SU-DHL-6 (cell line): ENCODE data around the gene KRTAP12-3.

Experiments
- H2AFZ ChIP-seq: fragments of 200-600 bp; sonication (generic); 2 replicates; pipeline ENCODE4 v1.6.1; 2014; ENCODE audit warnings: low read depth, mild to moderate bottlenecking, moderate library complexity, mixed read lengths, antibody characterized with exemption, low read length; ENCODE audit not compliant: severe bottlenecking
- H3F3A ChIP-seq: fragments of 200-600 bp; shearing (Covaris generic); 2 replicates; pipeline ENCODE4 v1.6.0; 2016; ENCODE audit warnings: antibody characterized with exemption, mild to moderate bottlenecking; ENCODE audit not compliant: insufficient read depth
- H3K27ac ChIP-seq: fragments of 200-600 bp; sonication (generic); 2 replicates; pipeline ENCODE4 v1.5.1; 2016; ENCODE audit warnings: low read depth, mild to moderate bottlenecking, low read length, moderate library complexity, mixed read lengths
- H3K27me3 ChIP-seq: fragments of 200-600 bp; sonication (generic), shearing (Covaris generic); 2 replicates; pipeline ENCODE4 v1.6.0; 2014; ENCODE audit warnings: mild to moderate bottlenecking, low read length
- H3K36me3 ChIP-seq: fragments of 200-600 bp; sonication (generic); 2 replicates; pipeline ENCODE4 v1.6.1; 2014; ENCODE audit warnings: mild to moderate bottlenecking, low read length, mixed read lengths
- H3K4me2 ChIP-seq: fragments of 300-600, 200-600 bp; shearing (Covaris generic), sonication (generic); 2 replicates; pipeline ENCODE4 v1.6.0; 2014; ENCODE audit warnings: low read length, low read depth, mild to moderate bottlenecking; ENCODE audit not compliant: poor library complexity, severe bottlenecking
- H3K4me3 ChIP-seq: fragments of 200-600 bp; sonication (generic); 2 replicates; pipeline ENCODE4 v1.5.1; 2014; ENCODE audit warnings: antibody characterized with exemption, low read length, mild to moderate bottlenecking, mixed read lengths; ENCODE audit not compliant: insufficient read depth, poor library complexity, severe bottlenecking
- H3K79me2 ChIP-seq: fragments of 200-600 bp; sonication (generic); 2 replicates; pipeline ENCODE4 v1.6.1; 2014; ENCODE audit warnings: mild to moderate bottlenecking, low read length, moderate library complexity; ENCODE audit not compliant: insufficient read depth
- H3K9ac ChIP-seq: fragments of 200-600 bp; sonication (generic); 2 replicates; pipeline ENCODE4 v1.7.0; 2014; ENCODE audit warnings: mild to moderate bottlenecking, low read length
- H3K9me2 ChIP-seq: fragments of 200-600 bp; sonication (generic); replicated peaks from 2 replicates; pipeline ENCODE4 v1.6.1; 2014; ENCODE audit warnings: low read length; ENCODE audit not compliant: insufficient read depth
- H3K9me3 ChIP-seq: fragments of 200-600 bp; sonication (generic); 2 replicates; pipeline ENCODE4 v1.6.1; 2014; ENCODE audit warnings: low read length, mixed read lengths; ENCODE audit not compliant: insufficient read depth
- H4K20me1 ChIP-seq: fragments of 200-600 bp; sonication (generic); 2 replicates; pipeline ENCODE4 v1.6.1; 2014; ENCODE audit warnings: low read depth, mild to moderate bottlenecking, antibody characterized with exemption, low read length, moderate library complexity, mixed read lengths
- EZH2phosphoT487 ChIP-seq: fragments of 200-600 bp; sonication (generic), shearing (Covaris generic); conservative IDR thresholded peaks from 2 replicates; pipeline ENCODE4 v1.6.1; 2018; ENCODE audit warnings: mild to moderate bottlenecking, antibody characterized with exemption, low read length, moderate library complexity, mixed read lengths
- TF ChIP-seq, protein P1 (sequence below): fragments of 200-600 bp; sonication (generic); IDR thresholded peaks from one replicate; pipeline ENCODE4 v1.5.1; 2017; ENCODE audit warnings: antibody characterized with exemption, mild to moderate bottlenecking, low read length, moderate library complexity; ENCODE audit not compliant: insufficient read depth, poor library complexity, severe bottlenecking

Gene KRTAP12-3

GRCh38 chr21:44666401-44667320 lies 8.9 kb downstream of the KRTAP12-3 start, which contains the start of gene KRTAP12-2:
Gene KRTAP12-2, minus strand, starts transcription at chr21:44666927. Its CDS starts 41 bp downstream, at chr21:44666886.
- TF ChIP-seq, protein P1, sequence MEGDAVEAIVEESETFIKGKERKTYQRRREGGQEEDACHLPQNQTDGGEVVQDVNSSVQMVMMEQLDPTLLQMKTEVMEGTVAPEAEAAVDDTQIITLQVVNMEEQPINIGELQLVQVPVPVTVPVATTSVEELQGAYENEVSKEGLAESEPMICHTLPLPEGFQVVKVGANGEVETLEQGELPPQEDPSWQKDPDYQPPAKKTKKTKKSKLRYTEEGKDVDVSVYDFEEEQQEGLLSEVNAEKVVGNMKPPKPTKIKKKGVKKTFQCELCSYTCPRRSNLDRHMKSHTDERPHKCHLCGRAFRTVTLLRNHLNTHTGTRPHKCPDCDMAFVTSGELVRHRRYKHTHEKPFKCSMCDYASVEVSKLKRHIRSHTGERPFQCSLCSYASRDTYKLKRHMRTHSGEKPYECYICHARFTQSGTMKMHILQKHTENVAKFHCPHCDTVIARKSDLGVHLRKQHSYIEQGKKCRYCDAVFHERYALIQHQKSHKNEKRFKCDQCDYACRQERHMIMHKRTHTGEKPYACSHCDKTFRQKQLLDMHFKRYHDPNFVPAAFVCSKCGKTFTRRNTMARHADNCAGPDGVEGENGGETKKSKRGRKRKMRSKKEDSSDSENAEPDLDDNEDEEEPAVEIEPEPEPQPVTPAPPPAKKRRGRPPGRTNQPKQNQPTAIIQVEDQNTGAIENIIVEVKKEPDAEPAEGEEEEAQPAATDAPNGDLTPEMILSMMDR: no peak
- TF ChIP-seq EZH2phosphoT487: no peak
- no peak within 1 kb of the TSS for H3K27ac ChIP-seq
- H4K20me1 ChIP-seq: no peaks in the 10 kb centered on the region
- no peak within 1 kb of the TSS for H3K4me3 ChIP-seq
- H3K4me2 ChIP-seq: no peak within 1 kb of the TSS
- no peaks in the 10 kb centered on the region for H3F3A ChIP-seq
- H3K9ac ChIP-seq: no peak within 1 kb of the TSS
- no peaks in the 10 kb centered on the region for H3K27me3 ChIP-seq
- H3K79me2 ChIP-seq: no peaks in the 10 kb centered on the region
- H3K9me2 ChIP-seq: no peaks in the 10 kb centered on the region
- no peak within 1 kb of the TSS for H2AFZ ChIP-seq
- no peaks in the 10 kb centered on the region for H3K9me3 ChIP-seq
- H3K36me3 ChIP-seq: no peaks in the 10 kb centered on the region

GRCh38 chr21:44667612-44668011 lies 9.9 kb downstream of the KRTAP12-3 start:
- no peak overlapping the region for H3K27ac ChIP-seq
- no peak overlapping the region for H3K4me3 ChIP-seq
- TF ChIP-seq EZH2phosphoT487: no peak
- H3F3A ChIP-seq: no peaks in the 10 kb centered on the region
- no peaks in the 10 kb centered on the region for H3K9me2 ChIP-seq
- H3K36me3 ChIP-seq: no peaks in the 10 kb centered on the region
- H3K27me3 ChIP-seq: no peaks in the 10 kb centered on the region
- H2AFZ ChIP-seq: no peak overlapping the region
- H4K20me1 ChIP-seq: no peaks in the 10 kb centered on the region
- no peak overlapping the region for H3K4me2 ChIP-seq
- H3K9me3 ChIP-seq: no peaks in the 10 kb centered on the region
- no peaks in the 10 kb centered on the region for H3K79me2 ChIP-seq
- no peak overlapping the region for H3K9ac ChIP-seq

GRCh38 chr21:44670642-44671432 lies 13.1 kb downstream of the KRTAP12-3 start:
- H3K9me3 ChIP-seq: no peaks in the 10 kb centered on the region
- TF ChIP-seq, protein P1: no peak
- TF ChIP-seq EZH2phosphoT487: no peak

More at GRCh38 chr21:44670642-44671432, 13.1 kb downstream of the KRTAP12-3 start:
- Histone ChIP-seq H3F3A (no peaks in the 10 kb centered on the region), H3K36me3 (no peaks in the 10 kb centered on the region), H3K9ac (no peak overlapping the region), H3K79me2 (no peaks in the 10 kb centered on the region), H3K4me2 (no peak overlapping the region), H3K4me3 (no peak overlapping the region), H2AFZ (no peak overlapping the region), H3K27ac (no peak overlapping the region), H4K20me1 (no peaks in the 10 kb centered on the region), H3K27me3 (no peaks in the 10 kb centered on the region), H3K9me2 (no peaks in the 10 kb centered on the region)
